GM18526 (cell line): Measurements from ENCODE around the gene PCDHGA1.
"Not testable (repeated sequence)": the region's sequence is repeated elsewhere in the genome, so short reads cannot be mapped to it uniquely, and the experiment has no call there.

Source experiments
- POLR2A ChIP-seq: IDR thresholded peaks from 3 replicates; pipeline ENCODE4 v1.6.1; 2011; ENCODE audit not compliant: insufficient read length; ENCODE audit errors: extremely low read depth

Gene PCDHGA1

GRCh38 chr5:141393267-141393666 lies 63.0 kb downstream of the PCDHGA1 start:
- no peak for TF ChIP-seq POLR2A

GRCh38 chr5:141397756-141398551 lies 67.6 kb downstream of the PCDHGA1 start, which contains the start of gene PCDHGB5:
PCDHGB5 (plus strand) TSS chr5:141397947; CDS start chr5:141398128, 181 bp downstream.
- TF ChIP-seq POLR2A, result not testable (repeated sequence)

- TF ChIP-seq POLR2A, result no peak
Measured at GRCh38 chr5:141398608-141399007, 68.3 kb downstream of the PCDHGA1 start.

- no peak for TF ChIP-seq POLR2A
Measured at GRCh38 chr5:141399555-141400258, 69.4 kb downstream of the PCDHGA1 start.

- no peak for TF ChIP-seq POLR2A
Measured at GRCh38 chr5:141402553-141403243, 72.4 kb downstream of the PCDHGA1 start, which contains the start of gene PCDHGA9. PCDHGA9 (plus strand) TSS chr5:141402778; CDS start chr5:141402953, 175 bp downstream.

- TF ChIP-seq POLR2A, result no peak
Measured at GRCh38 chr5:141403387-141403786, 73.1 kb downstream of the PCDHGA1 start.

GRCh38 chr5:141407790-141408505 lies 77.6 kb downstream of the PCDHGA1 start, which contains the start of gene PCDHGB6:
PCDHGB6 (plus strand) TSS chr5:141408021; CDS start chr5:141408203, 182 bp downstream.
- not testable (repeated sequence) for TF ChIP-seq POLR2A

- TF ChIP-seq POLR2A, result no peak
Measured at GRCh38 chr5:141409598-141410306, 79.4 kb downstream of the PCDHGA1 start.

- no peak for TF ChIP-seq POLR2A
Measured at GRCh38 chr5:141411575-141411974, 81.3 kb downstream of the PCDHGA1 start.

GRCh38 chr5:141412854-141413539 lies 82.7 kb downstream of the PCDHGA1 start, which contains the start of gene PCDHGA10:
PCDHGA10 (plus strand) TSS chr5:141412987; CDS start chr5:141413176, 189 bp downstream.
- TF ChIP-seq POLR2A, result no peak

GRCh38 chr5:141413540-141414069 lies 83.3 kb downstream of the PCDHGA1 start:
- no peak for TF ChIP-seq POLR2A

- TF ChIP-seq POLR2A, result not testable (repeated sequence)
Measured at GRCh38 chr5:141417494-141418172, 87.3 kb downstream of the PCDHGA1 start, which contains the start of gene PCDHGB7. PCDHGB7 (plus strand) TSS chr5:141417677; CDS start chr5:141417860, 183 bp downstream.
